Activated CD8-positive, alpha-beta memory T cell treated with anti-CD3 and anti-CD28 coated beads, Interleukin-2, amount 50 U/mL, for 1 hour (primary cell): Measurements from ENCODE around the gene USP7.
"Not testable (repeated sequence)": the region's sequence is repeated elsewhere in the genome, so short reads cannot be mapped to it uniquely, and the experiment has no call there.

Experiments used
- DNase-seq: peaks from one replicate; pipeline ENCODE4 v3.0.0-alpha.2; 2020; ENCODE audit errors: extremely low read depth

The USP7 gene

DNA sequence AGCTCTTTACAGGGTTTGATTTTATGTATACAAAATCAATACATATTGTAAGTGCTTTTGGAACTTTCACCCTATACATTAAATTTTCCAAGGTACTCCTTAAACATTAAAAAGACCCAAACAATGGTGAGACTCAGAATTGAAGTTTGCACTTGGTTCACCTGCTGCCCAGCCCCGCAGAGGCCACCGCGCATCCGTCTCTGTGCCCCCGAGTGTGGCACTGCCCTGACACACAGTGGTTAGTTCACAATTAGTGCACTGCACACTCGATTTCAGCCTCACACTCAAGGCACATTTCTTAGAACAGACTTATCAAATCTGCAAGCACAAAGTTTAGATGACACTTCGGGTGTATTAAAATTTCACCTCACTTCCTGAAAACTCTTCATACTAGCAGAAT, 38.3 kb downstream of the USP7 start:
- no peak for DNase-seq

DNA sequence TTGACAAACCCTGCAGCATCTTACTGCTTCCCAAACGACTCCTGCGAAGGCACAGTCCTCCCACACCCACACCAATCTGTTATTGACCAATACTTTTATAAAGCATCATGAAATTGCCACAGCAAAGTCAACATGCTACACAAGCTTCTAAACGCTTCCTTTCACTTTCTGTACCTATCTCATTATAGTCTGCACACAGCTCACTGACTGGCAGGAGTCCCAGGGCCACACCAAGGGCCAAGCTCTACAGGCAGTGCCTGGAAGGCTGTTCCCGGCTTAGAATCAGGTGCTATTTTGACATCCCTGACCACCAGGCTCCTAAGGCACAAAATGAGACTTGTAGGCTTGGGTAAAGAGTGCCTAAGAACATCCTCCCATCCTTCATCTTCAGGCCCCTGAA, 39.5 kb downstream of the USP7 start:
- DNase-seq = no peak

DNA sequence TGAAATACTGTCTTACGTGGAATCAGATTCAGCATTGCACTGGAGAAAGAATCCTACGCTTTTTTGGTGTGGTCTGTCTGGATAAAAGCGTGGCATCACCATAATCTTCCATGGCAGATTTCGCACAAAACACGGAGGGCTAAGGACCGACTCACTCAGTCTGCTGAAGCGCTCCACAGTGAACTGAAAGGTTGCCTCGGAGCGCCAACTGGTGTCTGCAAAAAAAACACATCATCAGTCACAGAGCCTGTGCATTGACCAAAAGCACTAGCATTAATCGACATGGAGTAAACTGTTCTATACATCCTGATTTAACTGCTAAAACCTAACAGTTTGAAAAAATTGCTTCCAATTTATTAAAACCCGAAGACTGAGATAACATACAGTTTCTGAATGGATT, 40.5 kb downstream of the USP7 start:
- no peak for DNase-seq

DNA sequence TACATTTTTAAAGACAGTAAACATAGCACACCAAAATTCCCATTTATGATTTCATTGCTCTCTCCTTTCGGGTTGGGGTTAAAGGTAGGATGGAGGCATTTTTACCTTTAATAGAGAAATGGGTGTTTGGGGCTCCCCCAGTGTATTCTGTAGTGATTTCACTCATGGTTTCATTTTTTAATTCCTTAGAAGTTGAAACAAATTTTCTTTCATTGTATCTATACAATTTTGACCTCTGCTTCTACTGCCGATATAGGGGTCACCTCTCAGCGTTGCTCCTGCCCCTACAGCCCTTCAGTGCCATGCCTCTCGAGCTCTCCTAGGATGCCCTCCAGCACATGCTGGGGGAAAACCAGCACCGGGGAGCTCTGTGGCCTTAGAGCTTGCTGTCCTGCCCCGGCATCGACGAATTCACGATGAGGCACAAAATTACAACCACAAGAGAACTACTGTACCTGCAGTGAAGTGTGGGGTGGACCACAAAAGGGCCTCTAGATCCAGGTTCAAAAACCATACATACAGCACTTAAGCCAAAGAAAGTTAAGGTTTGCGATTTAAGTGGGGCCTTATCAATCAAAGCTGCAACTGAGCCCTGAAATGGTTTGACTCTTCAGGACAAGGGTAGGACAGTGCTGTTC, 42.2 kb downstream of the USP7 start:
- no peak for DNase-seq

DNA sequence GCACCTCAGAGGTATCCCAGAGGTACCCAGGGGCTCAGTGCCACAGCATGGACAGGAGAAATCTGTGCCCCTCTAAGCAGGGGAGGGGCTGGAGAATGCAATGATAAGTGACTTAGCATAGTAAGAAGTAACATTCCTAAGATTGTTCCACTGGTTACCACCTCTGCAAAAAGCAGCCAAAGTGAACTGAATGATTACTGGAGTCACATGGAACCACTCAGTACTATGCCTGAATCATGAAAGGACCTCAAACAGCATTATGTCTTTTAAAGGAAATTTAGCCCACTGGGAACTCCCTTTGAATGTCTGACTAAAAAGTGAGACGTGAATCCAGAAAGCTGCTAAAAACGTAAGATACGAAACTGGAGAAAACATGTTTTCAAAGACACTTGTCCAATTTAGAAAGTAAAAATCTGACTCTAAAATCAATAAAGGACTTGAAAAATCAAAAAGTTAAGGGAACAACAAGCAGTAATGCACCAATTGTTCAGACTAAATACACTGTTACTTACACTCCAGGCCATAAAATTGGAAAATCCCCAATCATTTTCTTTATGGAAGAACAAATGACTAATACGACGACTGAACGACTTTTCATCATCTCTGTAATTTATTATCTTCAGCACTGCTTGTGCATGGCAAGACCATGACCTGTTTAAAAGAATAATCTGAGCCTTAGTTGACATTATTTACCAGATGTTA, 42.9 kb downstream of the USP7 start:
- DNase-seq = no peak

DNA sequence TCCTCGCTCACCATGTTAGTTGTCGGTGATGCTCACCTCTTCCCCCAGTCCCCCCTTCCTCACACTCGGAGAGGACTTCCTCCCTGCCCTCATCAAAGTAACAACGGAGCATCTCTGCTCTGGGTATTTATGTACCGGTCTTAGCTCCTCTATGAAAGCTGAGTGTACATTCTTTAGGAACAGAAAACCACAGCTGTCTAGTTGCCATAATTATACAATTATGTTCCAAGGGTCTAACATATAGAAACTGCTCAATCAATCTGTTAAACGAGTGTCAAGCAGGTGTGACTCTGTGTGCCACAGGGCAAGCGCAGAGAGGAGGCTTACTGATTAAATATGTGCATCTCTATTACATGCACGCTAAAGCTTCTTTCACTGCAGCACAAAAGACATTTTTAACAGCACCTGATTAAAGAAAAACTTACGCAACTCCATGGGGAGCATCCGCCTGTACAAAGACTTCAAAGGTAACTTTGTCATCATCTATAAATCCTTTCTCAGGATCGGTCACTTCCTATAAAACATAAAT, 43.7 kb downstream of the USP7 start:
- no peak for DNase-seq

DNA sequence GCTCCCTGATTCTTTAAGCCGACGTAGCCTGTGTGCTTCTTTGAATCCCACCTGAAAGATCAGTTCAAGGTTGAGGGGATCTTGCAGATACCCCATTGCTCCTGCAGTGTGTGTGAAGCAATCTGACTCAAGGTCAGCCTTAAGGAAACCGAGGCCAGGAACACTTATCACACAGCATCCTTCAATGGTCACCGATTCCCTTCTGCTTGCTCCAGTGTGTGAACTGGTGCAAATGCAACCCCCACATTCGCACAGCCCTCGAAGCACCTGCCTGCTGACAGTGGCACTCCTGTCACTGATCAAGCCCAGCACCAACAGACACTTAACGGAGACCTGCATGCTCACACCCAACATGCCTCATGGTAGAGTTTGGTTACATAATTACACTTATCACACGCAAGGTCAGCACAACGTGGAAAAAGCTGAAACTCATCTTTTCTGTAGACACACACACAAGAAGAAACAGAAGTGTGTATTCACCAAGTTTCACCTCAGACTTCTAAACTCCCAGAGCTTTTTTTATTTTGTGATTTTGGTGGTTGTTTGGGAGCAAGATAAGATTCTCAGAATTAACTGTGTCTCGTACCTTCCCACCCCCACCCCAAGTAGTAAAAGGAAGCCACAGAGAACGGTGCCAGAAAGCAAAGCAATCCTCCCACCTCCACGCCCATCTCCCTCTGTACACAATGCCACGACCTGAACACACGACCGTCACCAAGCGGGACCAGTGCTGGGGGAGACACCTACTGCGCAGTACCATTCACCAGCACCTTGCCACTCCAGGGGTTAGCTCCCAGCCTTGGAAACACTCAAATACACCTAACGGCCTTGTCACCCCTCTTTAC, 44.4 kb downstream of the USP7 start:
- no peak for DNase-seq

DNA sequence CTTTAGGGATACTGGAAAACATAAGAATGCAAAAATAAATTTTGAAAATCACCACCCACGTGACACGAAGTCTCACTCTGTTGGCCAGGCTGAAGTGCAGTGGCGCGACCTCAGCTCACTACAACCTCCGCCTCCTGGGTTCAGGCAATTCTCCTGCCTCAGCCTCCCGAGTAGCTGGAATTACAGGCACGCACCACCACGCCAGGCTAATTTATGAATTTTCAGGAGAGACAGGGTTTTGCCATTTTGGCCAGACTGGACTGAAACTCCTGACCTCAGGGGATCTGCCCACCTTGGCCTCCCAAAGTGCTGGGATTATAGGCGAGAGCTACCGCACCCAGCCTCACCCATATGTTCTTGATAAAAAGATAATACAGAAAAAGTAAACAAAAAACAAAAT, 46.4 kb downstream of the USP7 start:
- not testable (repeated sequence) for DNase-seq

DNA sequence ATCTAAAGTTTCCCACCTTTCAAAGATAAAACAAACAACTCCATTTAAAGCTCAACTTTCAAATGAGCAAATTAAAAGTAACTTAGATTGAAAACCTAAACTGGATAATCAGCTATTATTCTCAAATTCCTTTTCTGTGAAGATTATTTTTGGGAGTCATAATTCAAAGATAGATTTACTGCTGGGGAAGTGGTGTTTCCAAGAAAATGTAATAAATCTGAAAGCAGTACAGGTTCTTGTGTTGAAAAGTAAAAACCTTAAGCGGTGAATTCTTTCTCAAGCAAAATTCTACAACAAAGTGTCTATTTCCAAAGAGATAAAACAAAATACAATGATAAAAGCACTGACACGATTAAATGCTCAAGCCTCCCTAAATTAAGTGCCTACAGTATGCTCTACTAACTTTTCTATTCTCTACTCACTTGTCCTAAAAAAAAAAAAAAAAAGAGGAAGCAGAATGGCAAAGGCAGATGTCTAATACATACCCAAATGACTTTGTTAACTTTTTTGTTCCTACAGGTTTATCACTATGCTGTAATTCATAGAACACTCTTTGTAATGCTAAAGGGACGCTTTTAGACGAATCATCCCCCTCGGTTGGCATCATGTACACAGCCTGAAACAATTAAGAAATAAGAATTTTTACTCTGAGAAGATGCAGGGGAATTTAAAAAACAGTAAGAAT, 47.0 kb downstream of the USP7 start:
- DNase-seq = no peak

DNA sequence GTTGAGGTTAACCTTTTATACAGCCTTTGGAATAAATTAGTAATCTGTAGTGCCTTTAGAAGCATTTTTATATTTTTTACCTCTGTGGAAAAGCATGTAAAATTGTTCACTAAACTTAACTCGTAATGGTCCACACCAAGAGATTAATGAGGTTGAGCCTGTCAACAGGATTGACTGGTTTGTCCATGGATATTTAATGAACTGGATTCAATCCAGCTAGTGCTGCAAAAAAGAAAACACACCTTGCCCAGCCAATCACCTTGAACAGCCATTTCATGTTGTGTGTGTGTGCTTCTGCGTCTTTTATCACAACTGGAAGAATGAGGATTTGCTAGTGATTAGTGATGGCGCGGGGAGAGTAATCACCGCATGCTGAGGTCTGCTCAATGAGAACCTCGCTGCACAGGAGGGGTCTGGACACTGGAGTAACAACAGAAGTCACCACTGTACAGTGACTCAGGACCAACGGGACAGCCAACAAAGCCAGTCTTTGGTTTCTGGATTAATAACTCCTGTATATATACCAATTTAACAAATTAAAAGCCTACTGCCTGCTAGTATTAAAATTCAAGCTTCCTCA, 47.9 kb downstream of the USP7 start:
- no peak for DNase-seq

DNA sequence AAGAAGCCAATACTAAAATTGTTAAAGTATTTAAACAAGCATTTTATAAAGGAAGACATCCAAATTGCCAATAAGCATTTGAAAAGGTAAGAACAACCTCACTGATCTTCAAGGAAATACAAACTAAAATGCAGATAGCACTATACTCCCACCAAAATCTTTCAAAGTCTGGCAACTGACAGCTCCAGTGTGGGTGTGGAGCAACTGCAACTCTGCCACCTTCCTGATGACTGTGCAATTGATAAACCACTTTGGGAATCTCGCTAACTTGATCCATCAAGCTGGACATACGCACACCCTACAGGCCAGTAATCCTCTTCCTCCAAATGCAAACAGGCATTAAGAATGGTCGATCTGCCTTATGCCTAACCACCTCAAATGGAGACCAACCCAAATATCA, 49.6 kb downstream of the USP7 start:
- no peak for DNase-seq

DNA sequence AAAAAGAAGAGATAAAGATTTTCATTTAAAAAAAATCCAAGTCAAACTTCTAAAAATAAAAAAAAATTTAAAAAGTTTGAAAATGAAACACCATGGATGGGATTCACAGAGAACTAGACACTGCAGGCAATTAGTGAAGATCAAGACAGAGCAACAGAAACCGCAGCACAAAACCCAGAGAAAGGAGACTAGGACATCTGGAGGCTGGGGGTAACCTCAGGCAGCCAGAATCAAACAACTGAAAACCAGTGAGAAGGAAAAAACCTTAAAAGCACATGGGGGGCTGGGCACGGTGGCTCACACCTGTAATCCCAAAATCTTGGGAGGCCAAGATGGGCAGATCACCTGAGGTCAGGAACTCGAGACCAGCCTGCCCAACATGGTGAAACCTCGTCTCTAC, 50.9 kb downstream of the USP7 start:
- no peak for DNase-seq

DNA sequence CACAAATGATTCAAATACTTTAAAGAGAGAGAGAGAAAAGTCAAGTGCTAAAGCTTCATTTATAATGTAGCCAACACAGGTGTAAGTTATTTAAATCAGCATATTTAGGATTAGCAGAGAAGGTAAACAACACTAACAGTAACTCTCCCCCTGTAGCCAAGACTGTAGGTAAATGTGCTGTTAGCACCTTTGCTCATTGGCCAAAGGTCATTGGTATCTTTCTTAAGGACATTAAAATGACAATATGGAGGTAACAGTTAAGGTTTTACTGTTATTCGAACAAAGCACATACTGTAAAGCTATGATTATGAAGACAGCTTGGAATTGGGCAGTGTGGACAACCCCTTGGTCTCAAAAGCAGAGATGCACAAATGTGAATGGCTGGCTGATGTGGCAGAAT, 52.9 kb downstream of the USP7 start:
- DNase-seq = no peak

DNA sequence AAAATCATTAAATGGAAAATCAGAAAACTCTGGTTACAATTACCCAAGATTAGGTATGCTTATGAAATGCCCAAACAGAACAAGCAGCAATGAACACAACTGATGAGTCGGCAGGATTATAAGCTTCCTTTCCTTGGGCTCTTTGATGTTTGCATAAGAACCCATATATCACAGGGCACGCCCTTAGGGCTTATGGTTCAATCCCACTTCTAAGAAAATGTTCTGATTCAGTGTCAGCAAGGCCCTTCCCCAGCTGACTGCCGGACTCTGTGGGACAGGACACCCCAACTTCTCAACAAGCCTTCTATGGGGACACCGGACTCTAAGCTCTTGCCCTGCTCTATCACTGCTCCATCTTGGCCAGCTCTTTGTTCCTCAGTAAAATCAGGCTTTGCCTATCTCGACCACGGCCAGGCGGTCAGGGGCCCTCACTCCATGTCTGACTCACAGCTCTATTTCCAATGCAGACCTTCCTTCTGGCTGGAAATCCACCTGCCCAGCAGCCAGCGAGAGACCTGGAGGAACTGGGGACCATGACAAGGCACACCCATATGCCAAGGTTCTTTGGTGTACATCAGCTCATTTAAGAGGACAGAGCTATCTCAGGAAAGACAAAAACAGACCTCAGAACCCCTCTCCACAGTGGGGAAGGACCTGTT, 54.8 kb downstream of the USP7 start:
- no peak for DNase-seq

DNA sequence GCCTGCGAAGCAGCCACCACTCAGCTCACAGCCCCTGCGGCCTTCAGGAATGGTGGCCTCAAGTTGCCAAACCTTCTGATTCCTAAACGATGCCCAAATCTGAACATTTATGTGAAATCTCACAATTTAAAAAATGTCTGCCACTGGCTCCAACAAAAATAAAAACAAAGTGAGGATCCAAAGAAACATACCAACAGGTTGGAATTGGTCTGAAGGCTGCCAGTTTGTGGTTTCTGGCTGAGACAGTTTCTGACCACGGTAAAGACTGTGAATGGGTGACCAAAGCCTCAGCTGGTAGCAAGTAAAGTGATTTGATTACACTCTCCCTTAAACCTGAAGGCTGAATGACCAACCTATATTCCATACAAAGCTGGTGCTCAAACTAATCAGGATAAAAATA, 56.6 kb downstream of the USP7 start:
- no peak for DNase-seq

DNA sequence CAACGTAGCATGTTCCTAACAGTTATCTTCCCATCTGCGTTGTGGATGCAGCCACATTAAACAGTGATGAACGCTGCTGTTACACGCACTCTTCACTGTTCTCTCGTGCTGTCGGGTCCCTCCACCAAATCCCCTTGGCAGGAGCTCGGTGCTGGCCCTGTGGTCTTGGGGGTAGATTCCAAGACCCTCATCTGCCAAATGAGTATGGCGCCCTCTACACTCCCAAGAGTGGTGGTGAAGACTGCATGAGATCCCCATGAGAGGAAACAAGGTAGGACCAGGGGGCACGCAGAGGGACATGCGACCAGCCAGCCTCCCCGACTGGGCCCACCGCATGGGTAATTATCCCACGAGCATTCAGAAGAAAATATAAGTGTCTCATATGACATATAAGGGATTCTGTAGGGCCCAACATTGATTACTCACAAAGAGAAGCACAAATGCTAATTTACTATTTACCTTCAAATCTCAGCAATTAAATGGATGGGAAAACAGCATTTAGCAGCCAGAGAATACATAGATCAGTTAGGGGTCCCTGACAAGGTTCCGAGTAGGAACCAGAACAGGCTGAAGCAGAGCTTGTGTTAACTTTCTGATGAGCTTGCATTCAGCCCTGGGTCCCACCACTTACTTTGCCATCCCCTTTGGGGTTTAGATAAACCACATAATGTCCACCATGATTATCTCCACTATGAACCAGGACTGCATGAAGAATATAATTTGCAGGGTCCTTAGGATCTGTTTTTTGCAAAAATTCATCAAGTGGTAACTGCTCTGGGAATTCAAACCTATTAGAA, 57.7 kb downstream of the USP7 start:
- no peak for DNase-seq

DNA sequence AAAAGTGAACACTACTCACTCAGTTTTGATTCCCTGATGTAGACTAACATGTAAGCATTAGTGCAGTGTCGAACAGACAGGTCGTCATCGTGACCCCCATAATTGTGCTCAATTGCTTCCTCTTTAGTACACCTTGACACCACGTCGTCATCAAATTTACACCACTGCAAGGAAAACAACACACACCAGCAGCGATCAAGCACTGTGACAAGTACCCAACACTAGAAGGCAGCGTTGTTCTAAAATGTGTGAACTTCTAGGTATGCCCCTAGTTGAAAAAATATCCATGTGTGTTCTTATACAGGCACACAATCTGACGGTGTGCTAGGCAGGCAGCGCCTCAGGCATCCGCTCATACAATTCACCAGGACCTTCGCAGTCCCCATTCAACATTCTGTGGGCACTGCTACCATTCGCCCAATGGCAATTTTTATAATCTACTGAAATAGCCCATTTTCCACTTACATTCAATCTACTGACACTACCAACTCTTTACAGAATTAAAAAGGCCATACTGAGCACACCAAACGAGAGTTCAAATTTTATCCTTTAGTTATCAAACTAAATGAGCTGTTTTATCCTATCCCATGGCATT, 58.4 kb downstream of the USP7 start:
- DNase-seq = no peak

DNA sequence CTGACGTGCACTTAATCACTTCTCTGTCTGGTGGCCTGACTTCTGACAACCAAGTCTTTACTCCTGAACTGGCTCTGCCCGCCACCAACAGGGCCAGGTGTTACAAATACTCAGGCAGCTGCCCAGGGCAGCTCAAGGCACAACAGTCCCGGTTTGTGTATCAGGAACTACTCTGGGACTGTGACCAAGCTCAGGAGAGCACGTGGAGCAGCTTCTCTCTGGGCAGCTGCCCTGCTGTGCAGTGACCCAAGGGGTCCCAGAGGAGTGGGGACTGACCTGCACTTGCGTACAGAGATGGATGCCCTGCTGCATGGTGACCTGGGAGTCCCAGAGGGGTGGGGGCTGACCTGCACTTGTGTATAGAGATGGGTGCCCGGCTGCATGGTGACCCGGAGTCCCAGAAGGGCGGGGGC, 59.7 kb downstream of the USP7 start:
- DNase-seq = no peak

DNA sequence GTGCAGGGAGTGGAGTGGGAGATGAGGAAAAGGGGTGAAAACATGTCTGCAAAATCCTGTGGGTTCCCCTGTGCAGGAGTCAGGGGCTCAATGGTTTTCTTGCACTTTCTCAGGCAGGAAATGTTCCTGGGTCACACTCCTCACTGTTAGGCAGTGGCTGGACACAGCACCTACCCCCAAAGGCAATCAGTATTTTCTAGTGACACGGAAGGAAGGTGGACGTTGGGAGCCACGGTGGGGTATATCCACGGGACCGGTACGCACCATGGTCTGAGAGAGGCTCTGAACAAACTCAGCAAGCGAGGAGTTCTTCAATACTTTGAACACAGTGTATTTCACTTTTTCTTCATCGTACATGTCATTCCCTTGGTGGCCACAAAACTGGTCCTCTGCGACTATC, 60.7 kb downstream of the USP7 start:
- DNase-seq = no peak

DNA sequence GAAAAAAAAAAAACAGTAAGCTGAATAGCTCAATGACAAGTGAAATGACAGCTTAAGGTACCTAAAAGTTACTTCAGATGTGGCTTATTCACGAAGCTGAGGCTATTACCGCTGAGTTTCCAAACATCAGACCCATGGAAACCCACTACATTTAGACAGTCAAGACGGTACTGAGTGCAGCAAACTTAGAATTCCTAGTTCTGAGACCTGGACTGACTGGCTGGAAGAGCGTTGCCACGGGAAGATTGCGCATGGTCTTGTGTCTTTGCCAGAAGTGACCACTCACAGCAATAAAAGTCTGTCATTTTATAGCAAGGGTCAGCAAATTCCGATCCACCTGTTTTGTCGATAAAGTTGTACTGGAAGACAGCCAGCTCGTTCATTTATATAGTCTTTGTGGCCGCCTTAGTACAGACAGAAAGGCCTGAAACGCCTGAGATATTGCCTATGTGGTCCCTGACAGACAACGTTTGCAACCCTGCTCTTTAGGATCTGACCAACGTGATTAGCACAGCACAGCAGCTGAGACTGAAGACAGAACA, 62.3 kb downstream of the USP7 start:
- no peak for DNase-seq
